Hepatocyte (in vitro differentiated cells): ENCODE data around the gene IPMK. TPM values are rescaled to one million over a fixed set of nuclear protein-coding genes. Genes with fewer than 3 reads are reported as not detected.

Experiments used
- DNase-seq: peaks from one replicate; pipeline ENCODE4 v3.0.0-alpha.2; 2016; ENCODE audit warnings: low spot score
- H2AFZ ChIP-seq: fragments of 200-600 bp; sonication (generic); 2 replicates; pipeline ENCODE4 v1.6.0; 2016; ENCODE audit warnings: antibody characterized with exemption, mild to moderate bottlenecking
- H3K27ac ChIP-seq: fragments of 200-600 bp; sonication (generic); 2 replicates; pipeline ENCODE4 v1.5.1; 2016; ENCODE audit warnings: mild to moderate bottlenecking
- H3K27me3 ChIP-seq: fragments of 200-600 bp; sonication (generic); 2 replicates; pipeline ENCODE4 v1.6.1; 2016
- H3K36me3 ChIP-seq: fragments of 200-600 bp; sonication (generic); replicated peaks from 2 replicates; pipeline ENCODE4 v1.5.1; 2016; ENCODE audit warnings: low read depth; ENCODE audit not compliant: insufficient read depth
- H3K4me1 ChIP-seq: fragments of 200-600 bp; sonication (generic); 2 replicates; pipeline ENCODE4 v1.5.1; 2016; ENCODE audit warnings: mild to moderate bottlenecking, moderate library complexity; ENCODE audit not compliant: insufficient read depth
- H3K4me2 ChIP-seq: fragments of 200-600 bp; sonication (generic); 2 replicates; pipeline ENCODE4 v1.6.0; 2016
- H3K4me3 ChIP-seq: fragments of 200-600 bp; sonication (generic); 2 replicates; pipeline ENCODE4 v1.5.1; 2016; ENCODE audit warnings: mild to moderate bottlenecking
- H3K79me2 ChIP-seq: fragments of 200-600 bp; sonication (generic); 2 replicates; pipeline ENCODE4 v1.6.0; 2017; ENCODE audit warnings: mild to moderate bottlenecking
- H3K9me2 ChIP-seq: fragments of 200-600 bp; sonication (generic); replicated peaks from 2 replicates; pipeline ENCODE4 v1.6.0; 2017; ENCODE audit warnings: mild to moderate bottlenecking; ENCODE audit not compliant: insufficient read depth
- H3K9me3 ChIP-seq: fragments of 200-600 bp; sonication (generic); 2 replicates; pipeline ENCODE4 v1.5.1; 2016; ENCODE audit warnings: low read depth, mild to moderate bottlenecking
- H4K20me1 ChIP-seq: fragments of 200-600 bp; sonication (generic); 2 replicates; pipeline ENCODE4 v1.6.0; 2016; ENCODE audit warnings: mild to moderate bottlenecking; ENCODE audit not compliant: insufficient read depth, poor library complexity, severe bottlenecking
- CTCF ChIP-seq: fragments of 200-600 bp; sonication (generic); IDR thresholded peaks from 2 replicates; pipeline ENCODE4 v1.5.1; 2016; ENCODE audit warnings: antibody characterized with exemption, mild to moderate bottlenecking; ENCODE audit not compliant: poor library complexity
- EZH2 ChIP-seq: fragments of 200-600 bp; sonication (generic); IDR thresholded peaks from 2 replicates; pipeline ENCODE4 v1.6.1; 2016; ENCODE audit warnings: antibody characterized with exemption, mild to moderate bottlenecking, borderline replicate concordance
- EZH2phosphoT487 ChIP-seq: fragments of 200-600 bp; sonication (generic); IDR thresholded peaks from one replicate; pipeline ENCODE4 v1.6.1; 2018; ENCODE audit warnings: antibody characterized with exemption, mild to moderate bottlenecking, low read depth, moderate library complexity; ENCODE audit not compliant: unreplicated experiment, severe bottlenecking
- WGBS: methylation state at CpG from one replicate; pipeline ENCODE4 v1.1.6; 2016; ENCODE audit warnings: low lambda C conversion rate; ENCODE audit errors: missing lambda C conversion rate; 5-methylcytosine and 5-hydroxymethylcytosine counted together
- polyA plus RNA-seq: library from polyadenylated mRNA; unstranded; fragments of >200 nt; fragmentation: Nextera tagmentation; extraction: Ambion mirVana; gene quantifications from 2 replicates; pipeline ENCODE4 v1.2.1, GENCODE V29; 2016
- total RNA-seq: library from RNA; depleted of rRNA; stranded (reverse); fragments of >200 nt; gene quantifications from 2 replicates; pipeline ENCODE4 v1.2.3, GENCODE V29; 2014

Gene IPMK
- total and polyA plus RNA-seq, 2 experiments from 2014 or later = 2.9 to 17.5 TPM

- no peak overlapping the region for H3K27ac ChIP-seq
- no peaks in the 10 kb centered on the region for H3K36me3 ChIP-seq
- TF ChIP-seq CTCF (peak; percentile 79), EZH2phosphoT487 (no peak)
- no peak overlapping the region for H3K4me2 ChIP-seq
- no peaks in the 10 kb centered on the region for H4K20me1 ChIP-seq
- H3K9me2 ChIP-seq = no peaks in the 10 kb centered on the region
- 36% methylated on average over 8 of the region's 8 CpGs for WGBS
- H2AFZ ChIP-seq = no peak overlapping the region
- no peaks in the 10 kb centered on the region for H3K9me3 ChIP-seq
- H3K4me3 ChIP-seq = no peak overlapping the region
- H3K4me1 ChIP-seq = no peaks in the 10 kb centered on the region
- H3K27me3 ChIP-seq = no peaks in the 10 kb centered on the region
- DNase-seq = peak; percentile 62
- no peaks in the 10 kb centered on the region for H3K79me2 ChIP-seq
Measured at GRCh38 chr10:58152673-58153263, 114.9 kb downstream of the IPMK start.

- H3K36me3 ChIP-seq = no peaks in the 10 kb centered on the region
- H2AFZ ChIP-seq = no peak overlapping the region
- 52% methylated on average over 1 of the region's 1 CpG for WGBS
- H3K4me2 ChIP-seq = no peak overlapping the region
- no peak overlapping the region for H3K4me3 ChIP-seq
- H3K4me1 ChIP-seq = no peaks in the 10 kb centered on the region
- H3K79me2 ChIP-seq = no peaks in the 10 kb centered on the region
- TF ChIP-seq EZH2 (no peak), CTCF (no peak), EZH2phosphoT487 (no peak)
- H3K9me2 ChIP-seq = no peaks in the 10 kb centered on the region
- no peak for DNase-seq
- no peaks in the 10 kb centered on the region for H3K9me3 ChIP-seq
- no peaks in the 10 kb centered on the region for H4K20me1 ChIP-seq
- no peak overlapping the region for H3K27ac ChIP-seq
- H3K27me3 ChIP-seq = no peaks in the 10 kb centered on the region
Measured at GRCh38 chr10:58150290-58150689, 117.4 kb downstream of the IPMK start.

- TF ChIP-seq EZH2phosphoT487 (no peak), EZH2 (no peak), CTCF (no peak)
Measured at GRCh38 chr10:58143944-58144343, 123.8 kb downstream of the IPMK start.

More at GRCh38 chr10:58143944-58144343, 123.8 kb downstream of the IPMK start:
- H3K79me2 ChIP-seq = no peaks in the 10 kb centered on the region
- H2AFZ ChIP-seq = no peak overlapping the region
- H3K36me3 ChIP-seq = no peaks in the 10 kb centered on the region
- H3K4me3 ChIP-seq = no peak overlapping the region
- no peaks in the 10 kb centered on the region for H3K4me1 ChIP-seq
- H3K27me3 ChIP-seq = no peaks in the 10 kb centered on the region
- no peak overlapping the region for H3K27ac ChIP-seq
- no peaks in the 10 kb centered on the region for H3K9me2 ChIP-seq
- no peak for DNase-seq
- no peaks in the 10 kb centered on the region for H4K20me1 ChIP-seq
- H3K4me2 ChIP-seq = no peak overlapping the region
- H3K9me3 ChIP-seq = no peaks in the 10 kb centered on the region

Other genes starting within 250 kb of the IPMK start
- gene CISD1, start 1.3 kb upstream of the IPMK start, total RNA-seq = 37.8 and 47.0 TPM in 2 replicates
- gene CISD1, start 1.3 kb upstream of the IPMK start, polyA plus RNA-seq = 94.4 and 95.9 TPM in 2 replicates
- gene UBE2D1, start 67.1 kb upstream of the IPMK start, total RNA-seq = 26.6 and 28.7 TPM in 2 replicates
- 19.2 and 22.1 TPM in 2 replicates for gene UBE2D1, start 67.1 kb upstream of the IPMK start, polyA plus RNA-seq
- gene TFAM, start 117.5 kb upstream of the IPMK start, total RNA-seq = 26.0 and 41.6 TPM in 2 replicates
- gene TFAM, start 117.5 kb upstream of the IPMK start, polyA plus RNA-seq = 23.6 and 27.7 TPM in 2 replicates
- 16.4 and 20.4 TPM in 2 replicates for gene BICC1, start 245.0 kb upstream of the IPMK start, total RNA-seq
- gene BICC1, start 245.0 kb upstream of the IPMK start, polyA plus RNA-seq = 5.8 and 7.2 TPM in 2 replicates